H1 (cell line): ENCODE results near the gene P2RX7. TPM values are rescaled to one million over a fixed set of nuclear protein-coding genes. Genes with fewer than 3 reads are reported as not detected.

Source experiments
- CTCF ChIA-PET: fragments of 300-600 bp; sonication (Branson Sonifier 250); formaldehyde crosslinking; loops from one replicate; lab custom pipeline; 2021; ENCODE audit not compliant: partially characterized antibody; lab: Charles Lee
- POLR2A ChIA-PET: fragments of 300-600 bp; sonication (Branson Sonifier 250); formaldehyde crosslinking; loops from one replicate; lab custom pipeline; 2021; ENCODE audit warnings: inconsistent platforms; ENCODE audit not compliant: partially characterized antibody; lab: Charles Lee
- DNase-seq, 2 experiments: peaks; one replicate each; pipeline versions ENCODE4 v3.0.0 to v3.0.0-alpha.2; 2010 to 2022; ENCODE audit warnings: low spot score in 2 of 2, low read depth in 1 of 2, mixed read lengths in 1 of 2
- FAIRE-seq: peaks from 2 replicates; lab custom pipeline; 2011; peaks lifted over from hg19 to GRCh38; lab: Jason Lieb, UNC
- H2AFZ ChIP-seq: 2 replicates; pipeline ENCODE4 v1.8.1; 2012; ENCODE audit warnings: low read length, inconsistent platforms
- H2AK5ac ChIP-seq: 2 replicates; pipeline ENCODE4 v1.6.1; 2013; ENCODE audit warnings: low read depth, low read length
- H2BK120ac ChIP-seq: replicated peaks from 2 replicates; pipeline ENCODE3; 2013; ENCODE audit warnings: low read depth, low read length, inconsistent platforms
- H2BK12ac ChIP-seq: 2 replicates; pipeline ENCODE4 v1.6.1; 2013; ENCODE audit warnings: low read depth, low read length
- H2BK15ac ChIP-seq: 2 replicates; pipeline ENCODE4 v1.6.1; 2013; ENCODE audit warnings: low read length
- H2BK20ac ChIP-seq: 2 replicates; pipeline ENCODE4 v1.6.1; 2013; ENCODE audit warnings: low read length
- H2BK5ac ChIP-seq: 2 replicates; pipeline ENCODE4 v1.6.1; 2013; ENCODE audit warnings: low read depth, low read length
- H3K14ac ChIP-seq: 2 replicates; pipeline ENCODE4 v1.6.1; 2013; ENCODE audit warnings: inconsistent platforms; ENCODE audit not compliant: insufficient read length
- H3K18ac ChIP-seq: 2 replicates; pipeline ENCODE4 v1.6.1; 2013; ENCODE audit warnings: low read length; ENCODE audit errors: extremely low read depth
- H3K23ac ChIP-seq: 2 replicates; pipeline ENCODE4 v1.6.1; 2013; ENCODE audit warnings: inconsistent platforms; ENCODE audit not compliant: insufficient read length
- H3K23me2 ChIP-seq: 2 replicates; pipeline ENCODE4 v1.6.1; 2013; ENCODE audit warnings: low read depth, low read length
- H3K27ac ChIP-seq: 2 replicates; pipeline ENCODE4 v1.6.1; 2011; ENCODE audit warnings: low read depth, low read length, inconsistent platforms
- H3K27me3 ChIP-seq, 4 experiments: replicated peaks in 1 of 4; 1 replicate in 1 of 4; 2 replicates in 3 of 4; pipeline versions ENCODE4 v1.6.1 to v1.8.1; 2011 to 2013; ENCODE audit warnings: low read length in 3 of 4, mild to moderate bottlenecking in 3 of 4, inconsistent platforms in 2 of 4, mixed read lengths in 2 of 4, moderate library complexity in 1 of 4; ENCODE audit not compliant: control insufficient read depth in 3 of 4, insufficient read depth in 3 of 4; ENCODE audit errors: extremely low read depth in 1 of 4
- H3K36me3 ChIP-seq, 4 experiments: 2 replicates each; pipeline versions ENCODE4 v1.6.1 to v1.8.1; 2011 to 2013; ENCODE audit warnings: mild to moderate bottlenecking in 4 of 4, low read length in 3 of 4, moderate library complexity in 2 of 4, control low read depth in 1 of 4, inconsistent platforms in 1 of 4; ENCODE audit not compliant: insufficient read depth in 4 of 4, control insufficient read depth in 2 of 4
- H3K4ac ChIP-seq: replicated peaks from 2 replicates; pipeline ENCODE3; 2013; ENCODE audit warnings: low read length, low read depth, mixed read lengths, inconsistent platforms; ENCODE audit not compliant: insufficient read length
- H3K4me1 ChIP-seq, 4 experiments: replicated peaks in 1 of 4; 1 replicate in 1 of 4; 2 replicates in 3 of 4; pipeline versions ENCODE4 v1.6.1 to v1.8.1; 2011 to 2013; ENCODE audit warnings: low read length in 3 of 4, inconsistent platforms in 2 of 4, mixed read lengths in 1 of 4; ENCODE audit not compliant: insufficient read depth in 4 of 4, control insufficient read depth in 3 of 4
- H3K4me2 ChIP-seq, 2 experiments: 2 replicates each; pipeline versions ENCODE4 v1.6.1 to v1.8.1; 2011 to 2013; ENCODE audit warnings: low read depth in 2 of 2, low read length in 2 of 2, control low read depth in 1 of 2, inconsistent platforms in 1 of 2, mild to moderate bottlenecking in 1 of 2; ENCODE audit not compliant: insufficient read depth in 1 of 2
- H3K4me3 ChIP-seq, 4 experiments: fragments of 200-600, 300-600 bp in 1 of 4; sonication (generic), shearing (Covaris generic), sonication (Bioruptor Twin) in 1 of 4; 2 replicates each; pipeline versions ENCODE4 v1.5.1 to v1.8.1; 2011 to 2016; ENCODE audit warnings: low read length in 4 of 4, low read depth in 3 of 4, control low read depth in 2 of 4, inconsistent platforms in 2 of 4, mild to moderate bottlenecking in 2 of 4, mixed read lengths in 1 of 4, moderate library complexity in 1 of 4; ENCODE audit not compliant: insufficient read depth in 2 of 4; ENCODE audit errors: extremely low read depth in 1 of 4
- H3K56ac ChIP-seq: replicated peaks from 2 replicates; pipeline ENCODE3; 2013; ENCODE audit warnings: low read depth, mild to moderate bottlenecking, mixed read lengths, low read length, inconsistent platforms; ENCODE audit not compliant: insufficient read length
- H3K79me1 ChIP-seq: 2 replicates; pipeline ENCODE4 v1.6.1; 2013; ENCODE audit warnings: low read depth, low read length, control low read depth
- H3K79me2 ChIP-seq, 2 experiments: 2 replicates each; pipeline versions ENCODE4 v1.6.1 to v1.8.1; 2012 to 2013; ENCODE audit warnings: low read length in 2 of 2, mild to moderate bottlenecking in 2 of 2, inconsistent platforms in 1 of 2; ENCODE audit not compliant: insufficient read depth in 2 of 2, control insufficient read depth in 1 of 2
- H3K9ac ChIP-seq, 4 experiments: replicated peaks in 1 of 4; 1 replicate in 1 of 4; 2 replicates in 3 of 4; pipeline versions ENCODE4 v1.6.1 to v1.8.1; 2011 to 2013; ENCODE audit warnings: low read depth in 3 of 4, low read length in 3 of 4, control low read depth in 2 of 4, mild to moderate bottlenecking in 2 of 4, moderate library complexity in 2 of 4, inconsistent platforms in 1 of 4; ENCODE audit errors: extremely low read depth in 1 of 4
- H3K9me3 ChIP-seq, 2 experiments: 2 replicates each; pipeline versions ENCODE4 v1.6.1 to v1.8.1; 2012 to 2013; ENCODE audit warnings: mild to moderate bottlenecking in 2 of 2, moderate library complexity in 2 of 2, control low read depth in 1 of 2, inconsistent platforms in 1 of 2, low read depth in 1 of 2, low read length in 1 of 2, mixed read lengths in 1 of 2; ENCODE audit not compliant: insufficient read depth in 2 of 2
- H4K20me1 ChIP-seq, 2 experiments: replicated peaks in 1 of 2; 2 replicates each; pipeline versions ENCODE3 to v1.8.1; 2011 to 2013; ENCODE audit warnings: inconsistent platforms in 2 of 2, low read length in 2 of 2, mild to moderate bottlenecking in 1 of 2; ENCODE audit not compliant: insufficient read depth in 2 of 2, control insufficient read depth in 1 of 2
- H4K5ac ChIP-seq: 2 replicates; pipeline ENCODE4 v1.6.1; 2013; ENCODE audit warnings: low read length, low read depth, mixed read lengths, inconsistent platforms; ENCODE audit not compliant: insufficient read length
- H4K8ac ChIP-seq: 2 replicates; pipeline ENCODE4 v1.8.0; 2013; ENCODE audit warnings: mild to moderate bottlenecking, moderate library complexity, low read length, inconsistent platforms; ENCODE audit not compliant: insufficient read depth; ENCODE audit errors: extremely low read depth
- H4K91ac ChIP-seq: replicated peaks from 2 replicates; pipeline ENCODE3; 2013; ENCODE audit warnings: low read length, mixed read lengths, inconsistent platforms; ENCODE audit not compliant: insufficient read length
- FOSL1 ChIP-seq: IDR thresholded peaks from 2 replicates; pipeline ENCODE4 v1.6.1; 2011; ENCODE audit warnings: mild to moderate bottlenecking, low read depth, low read length, moderate library complexity; ENCODE audit not compliant: insufficient read depth
- WGBS, 2 experiments: shearing (Covaris generic) in 1 of 2; methylation state at CpG; one replicate each; pipeline versions ENCODE4 v1.1.6 to v1.1.7; 2013 to 2015; ENCODE audit warnings: low lambda C conversion rate in 2 of 2, mixed read lengths in 2 of 2, inconsistent platforms in 1 of 2, low coverage in 1 of 2, missing lambda C conversion rate in 1 of 2; ENCODE audit not compliant: insufficient replicate concordance in 2 of 2, insufficient coverage in 1 of 2, insufficient read length in 1 of 2; ENCODE audit errors: extremely low coverage in 1 of 2, missing lambda C conversion rate in 1 of 2; 5-methylcytosine and 5-hydroxymethylcytosine counted together
- polyA plus RNA-seq, 7 experiments: library from polyadenylated mRNA; depleted of rRNA in 3 of 7; stranded (reverse) in 5 of 7; unstranded in 2 of 7; fragments of >200 nt in 5 of 7; fragments of 200-250 nt in 2 of 7; gene quantifications; 1 replicate in 5 of 7; 2 replicates in 1 of 7; 4 replicates in 1 of 7; pipeline versions ENCODE4 v1.2.1 to v1.2.3, GENCODE V29; 2011 to 2013; ENCODE audit warnings: missing spikeins in 2 of 7, mixed read lengths in 2 of 7
- total RNA-seq: library from RNA; stranded (reverse); fragmentation: NEBNext Ultra II Directional; extraction: Animal tissue kit (Norgen Biotek cat#: 25700); gene quantifications from 2 replicates; pipeline ENCODE4 v1.2.1, GENCODE V29; 2021

The P2RX7 gene
- total and polyA plus RNA-seq, 2 of the 8 experiments (the other 6 are each of a cell fraction or from before 2014, with no cell fraction given), result 0.38 to 0.56 TPM

DNA sequence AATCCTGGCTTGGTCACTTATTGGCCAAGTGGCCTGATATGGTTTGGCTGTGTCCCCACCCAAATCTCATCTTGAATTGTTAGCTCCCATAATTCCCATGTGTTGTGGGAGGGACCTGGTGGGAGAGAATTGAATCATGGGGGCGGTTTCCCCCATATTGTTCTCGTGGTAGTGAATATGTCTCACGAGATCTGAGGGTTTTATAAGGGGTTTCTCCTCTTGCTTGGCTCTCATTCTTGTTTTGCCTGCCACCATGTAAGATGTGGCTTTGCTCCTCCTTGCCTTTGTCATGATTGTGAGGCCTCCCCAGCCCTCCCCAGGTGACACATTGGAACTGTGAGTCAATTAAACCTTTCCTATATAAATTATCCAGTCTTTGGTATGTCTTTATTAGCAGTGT is 58.5 kb downstream of the P2RX7 start:
- no peaks in the 10 kb centered on the region for H3K9me3 ChIP-seq
- no peaks in the 10 kb centered on the region for H3K36me3 ChIP-seq
- no peak overlapping the region for H2AFZ ChIP-seq
- H3K79me2 ChIP-seq, result no peaks in the 10 kb centered on the region
- no peak overlapping the region for H2AK5ac ChIP-seq
- CTCF ChIA-PET, result interaction anchor here (0.6 to 1.6 kb wide), 6 partner anchors 11 to 132 kb away, joined by 3 to 4 read pairs (median 3); no protein-coding TSS in a partner anchor
- FAIRE-seq, result no peak
- H3K4me1 ChIP-seq, result no peaks in the 10 kb centered on the region
- H2BK15ac ChIP-seq, result no peak overlapping the region
- H3K4me2 ChIP-seq, result no peak overlapping the region
- no peaks in the 10 kb centered on the region for H4K20me1 ChIP-seq
- no peak overlapping the region for H3K14ac ChIP-seq
- H2BK20ac ChIP-seq, result no peak overlapping the region
- no peak overlapping the region for H3K9ac ChIP-seq
- no peak overlapping the region for H2BK12ac ChIP-seq
- H3K56ac ChIP-seq, result no peak overlapping the region
- no peak overlapping the region for H3K27ac ChIP-seq
- no peak overlapping the region for H3K23ac ChIP-seq
- no peaks in the 10 kb centered on the region for H3K23me2 ChIP-seq
- H3K4ac ChIP-seq, result no peak overlapping the region
- no peak for DNase-seq
- H3K18ac ChIP-seq, result no peak overlapping the region
- H4K5ac ChIP-seq, result no peak overlapping the region
- POLR2A ChIA-PET, result no interaction called here
- H3K27me3 ChIP-seq, result no peaks in the 10 kb centered on the region
- no peak overlapping the region for H3K4me3 ChIP-seq
- no peak for TF ChIP-seq FOSL1
- H2BK5ac ChIP-seq, result no peak overlapping the region
- no peak overlapping the region for H2BK120ac ChIP-seq
- H4K91ac ChIP-seq, result no peak overlapping the region
- no peak overlapping the region for H4K8ac ChIP-seq
- no peaks in the 10 kb centered on the region for H3K79me1 ChIP-seq
- 91% methylated on average over 3 of the region's 3 CpGs; no CpG with 5 or more reads in 1 of the 2 experiments for WGBS, 2 experiments
